Measurements from ENCODE around the gene CD300LF.

- TF ChIP-seq, protein P1, sequence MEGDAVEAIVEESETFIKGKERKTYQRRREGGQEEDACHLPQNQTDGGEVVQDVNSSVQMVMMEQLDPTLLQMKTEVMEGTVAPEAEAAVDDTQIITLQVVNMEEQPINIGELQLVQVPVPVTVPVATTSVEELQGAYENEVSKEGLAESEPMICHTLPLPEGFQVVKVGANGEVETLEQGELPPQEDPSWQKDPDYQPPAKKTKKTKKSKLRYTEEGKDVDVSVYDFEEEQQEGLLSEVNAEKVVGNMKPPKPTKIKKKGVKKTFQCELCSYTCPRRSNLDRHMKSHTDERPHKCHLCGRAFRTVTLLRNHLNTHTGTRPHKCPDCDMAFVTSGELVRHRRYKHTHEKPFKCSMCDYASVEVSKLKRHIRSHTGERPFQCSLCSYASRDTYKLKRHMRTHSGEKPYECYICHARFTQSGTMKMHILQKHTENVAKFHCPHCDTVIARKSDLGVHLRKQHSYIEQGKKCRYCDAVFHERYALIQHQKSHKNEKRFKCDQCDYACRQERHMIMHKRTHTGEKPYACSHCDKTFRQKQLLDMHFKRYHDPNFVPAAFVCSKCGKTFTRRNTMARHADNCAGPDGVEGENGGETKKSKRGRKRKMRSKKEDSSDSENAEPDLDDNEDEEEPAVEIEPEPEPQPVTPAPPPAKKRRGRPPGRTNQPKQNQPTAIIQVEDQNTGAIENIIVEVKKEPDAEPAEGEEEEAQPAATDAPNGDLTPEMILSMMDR (IDR thresholded peaks at IDR 0.05; ENCODE audit: insufficient read depth, low read length, poor library complexity, severe bottlenecking): no peak
- TF ChIP-seq EZH2phosphoT487 (conservative IDR thresholded peaks at IDR 0.05; ENCODE audit: low read length): no peak
Observed at GRCh38 chr17:74750039-74750326, 37.3 kb upstream of the CD300LF start.

Data from SU-DHL-6 (cell line).